Germinal center (tissue), 1 donor: ENCODE results near the gene ALG1.

Experiments used
- DNase-seq: peaks from one replicate; pipeline ENCODE4 v3.0.0; 2012; ENCODE audit warnings: mixed read lengths, low spot score

The ALG1 gene, protein sequence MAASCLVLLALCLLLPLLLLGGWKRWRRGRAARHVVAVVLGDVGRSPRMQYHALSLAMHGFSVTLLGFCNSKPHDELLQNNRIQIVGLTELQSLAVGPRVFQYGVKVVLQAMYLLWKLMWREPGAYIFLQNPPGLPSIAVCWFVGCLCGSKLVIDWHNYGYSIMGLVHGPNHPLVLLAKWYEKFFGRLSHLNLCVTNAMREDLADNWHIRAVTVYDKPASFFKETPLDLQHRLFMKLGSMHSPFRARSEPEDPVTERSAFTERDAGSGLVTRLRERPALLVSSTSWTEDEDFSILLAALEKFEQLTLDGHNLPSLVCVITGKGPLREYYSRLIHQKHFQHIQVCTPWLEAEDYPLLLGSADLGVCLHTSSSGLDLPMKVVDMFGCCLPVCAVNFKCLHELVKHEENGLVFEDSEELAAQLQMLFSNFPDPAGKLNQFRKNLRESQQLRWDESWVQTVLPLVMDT

DNA sequence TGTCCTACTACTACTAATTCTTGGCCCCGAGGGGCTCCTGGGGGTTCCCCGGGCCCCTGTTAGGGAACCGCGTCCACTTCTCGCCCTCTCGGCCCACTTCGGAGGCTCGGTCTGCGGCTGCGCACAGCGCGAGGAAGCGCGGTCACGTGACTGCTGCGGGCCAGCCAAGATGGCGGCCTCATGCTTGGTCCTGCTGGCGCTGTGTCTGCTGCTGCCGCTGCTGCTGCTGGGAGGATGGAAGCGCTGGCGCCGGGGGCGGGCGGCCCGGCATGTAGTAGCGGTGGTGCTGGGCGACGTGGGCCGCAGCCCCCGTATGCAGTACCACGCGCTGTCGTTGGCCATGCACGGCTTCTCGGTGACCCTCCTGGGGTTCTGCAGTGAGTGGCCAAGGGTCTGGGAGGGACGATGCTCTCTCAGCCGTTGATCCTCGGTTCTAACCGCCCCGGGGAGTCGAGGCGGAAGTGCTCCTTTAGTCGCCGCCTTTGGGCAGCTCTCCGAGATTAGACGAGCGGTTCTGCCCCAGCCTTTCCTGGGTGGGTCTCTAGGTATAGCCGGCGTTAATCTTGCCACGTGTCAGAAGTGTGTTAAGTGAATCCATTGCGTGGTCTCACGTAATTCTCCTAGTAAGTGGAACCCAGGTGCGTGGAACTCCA is at the start of gene ALG1:
Gene ALG1 (plus strand): TSS at position 163 of the 653 bp plus-strand sequence. CDS start 7 bp downstream, at position 170.
- DNase-seq = peak; percentile 93

DNA sequence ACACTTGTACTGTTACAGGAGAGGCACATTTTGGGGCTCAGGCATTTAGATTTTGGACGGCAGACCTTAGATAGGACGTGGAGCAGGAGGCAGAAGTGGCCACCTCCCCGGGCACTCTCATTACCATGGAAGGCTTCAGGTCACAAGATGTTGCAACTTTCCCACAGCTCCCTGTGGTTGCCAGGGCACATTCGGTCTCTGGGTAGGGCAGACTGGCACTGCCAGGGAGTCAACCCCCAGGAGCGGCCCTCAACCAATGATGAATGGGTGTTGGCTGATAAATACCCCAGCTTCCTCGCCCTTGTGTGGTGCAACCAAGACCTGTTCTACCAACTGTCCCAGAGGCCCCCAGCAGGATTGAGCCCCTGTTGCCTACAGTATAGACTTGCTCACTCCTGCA is 49.1 kb upstream of the ALG1 start:
- no peak for DNase-seq

DNA sequence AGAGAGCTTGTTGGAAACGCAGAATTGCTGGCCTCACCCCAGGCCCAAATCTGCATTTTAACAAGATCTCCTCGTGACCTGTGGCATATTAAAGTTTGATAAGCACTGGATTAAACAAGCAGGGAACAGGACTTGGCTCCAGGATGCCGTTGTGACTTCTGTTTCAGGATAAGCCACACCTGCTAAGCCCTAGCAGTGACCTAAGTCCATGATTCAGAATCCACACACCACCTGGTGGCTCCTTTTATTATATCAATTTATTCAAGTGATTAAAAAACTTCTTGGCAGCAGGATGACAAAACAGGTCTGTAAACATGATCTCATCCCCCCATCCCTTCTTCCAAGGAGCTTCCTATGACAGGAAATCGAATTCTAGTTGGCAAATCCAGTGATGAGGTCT is 47.0 kb upstream of the ALG1 start:
- DNase-seq = peak; percentile 41

DNA sequence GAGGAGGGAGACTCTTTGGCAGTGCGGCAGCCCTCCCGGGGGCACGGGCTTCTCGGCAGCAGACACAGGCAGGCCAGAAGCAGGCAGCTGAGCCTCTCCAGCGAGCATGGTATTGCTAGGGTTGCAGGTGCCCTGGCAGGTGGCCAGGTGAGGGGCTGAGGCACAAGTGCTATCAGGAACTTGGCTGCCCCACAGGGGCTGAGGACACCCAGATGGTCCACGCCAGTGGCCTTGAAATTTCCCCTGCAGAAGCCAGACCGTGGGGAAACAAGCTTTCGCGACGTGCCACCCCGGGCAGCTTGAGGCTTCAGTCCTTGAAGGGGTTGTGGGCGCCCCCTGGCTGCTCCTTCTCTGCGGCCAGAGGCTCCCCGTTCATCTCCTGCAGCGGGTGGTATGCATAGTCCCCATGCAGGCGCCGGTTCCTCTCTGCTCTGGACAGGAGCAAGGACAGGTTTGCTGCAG is 46.4 kb upstream of the ALG1 start:
- DNase-seq = no peak

DNA sequence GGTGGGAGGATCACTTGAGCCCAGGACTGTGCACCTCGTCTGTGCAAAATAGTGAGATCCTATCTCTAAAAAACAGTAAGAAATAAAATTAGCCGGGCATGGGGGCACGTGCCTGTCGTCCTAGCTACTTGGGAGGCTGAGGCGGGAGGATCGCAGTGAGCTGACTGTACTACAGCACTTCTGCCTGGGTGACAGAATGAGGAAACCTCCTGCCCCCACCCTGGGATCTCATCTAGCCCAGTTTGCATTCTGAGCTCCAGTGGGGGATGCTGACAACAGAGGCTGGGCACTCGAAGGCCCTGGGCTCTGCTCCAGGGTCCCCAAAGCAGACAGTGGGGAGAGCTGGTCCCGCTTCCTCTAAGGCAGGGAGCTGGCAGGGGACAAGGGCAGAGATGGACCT is 45.0 kb upstream of the ALG1 start:
- DNase-seq = no peak

DNA sequence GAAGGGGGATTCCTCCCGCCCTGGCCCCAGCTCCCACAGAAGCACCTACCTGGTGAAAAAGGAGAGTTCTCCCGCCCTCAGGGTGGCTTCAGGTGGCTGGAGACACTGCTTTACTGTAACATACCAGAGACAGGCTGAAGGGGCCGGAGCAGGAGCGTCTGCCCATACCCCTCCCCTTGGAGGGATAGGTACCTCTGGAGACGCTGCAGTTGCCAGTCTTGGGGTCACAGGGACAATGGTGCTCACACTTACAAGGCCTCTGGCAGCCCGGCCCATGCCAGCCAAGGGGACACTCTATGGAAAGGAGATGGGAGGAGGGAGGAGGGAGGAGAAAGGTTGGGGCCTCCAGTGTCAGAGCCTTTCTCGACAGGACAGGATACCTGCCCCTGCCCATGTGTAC is 44.6 kb upstream of the ALG1 start:
- DNase-seq = no peak

DNA sequence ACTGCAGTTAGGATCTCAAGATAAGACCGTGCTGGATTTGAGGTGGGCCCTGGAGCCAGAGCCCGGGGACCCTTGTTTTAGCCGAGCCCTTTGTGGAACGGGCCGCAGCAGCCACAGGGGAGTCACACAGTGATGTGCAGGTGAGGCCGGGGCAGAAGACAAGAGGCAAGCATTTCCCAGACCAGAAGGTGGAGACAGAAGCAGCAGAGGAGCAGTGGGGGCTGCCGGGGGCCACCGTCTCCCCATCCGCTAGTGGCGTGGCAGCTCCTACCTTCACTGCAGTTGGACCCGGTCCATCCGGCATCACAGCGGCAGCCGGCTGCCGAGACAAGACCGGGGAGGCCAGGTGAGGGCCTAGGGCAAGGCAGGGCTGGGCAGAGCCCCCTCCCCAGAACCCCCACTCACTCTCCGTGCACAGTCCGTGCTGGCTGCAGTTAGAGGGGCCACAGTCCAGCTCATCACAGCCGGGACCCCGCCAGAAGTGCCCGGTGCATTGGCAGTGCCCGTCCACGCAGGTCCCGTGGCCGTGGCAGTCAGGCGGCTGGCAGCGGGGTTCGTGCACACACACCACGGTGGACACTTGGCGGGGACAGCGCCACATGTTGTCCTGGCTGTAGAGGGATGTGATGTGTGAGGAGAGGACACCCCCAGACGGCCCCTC is 43.9 kb upstream of the ALG1 start:
- no peak for DNase-seq

DNA sequence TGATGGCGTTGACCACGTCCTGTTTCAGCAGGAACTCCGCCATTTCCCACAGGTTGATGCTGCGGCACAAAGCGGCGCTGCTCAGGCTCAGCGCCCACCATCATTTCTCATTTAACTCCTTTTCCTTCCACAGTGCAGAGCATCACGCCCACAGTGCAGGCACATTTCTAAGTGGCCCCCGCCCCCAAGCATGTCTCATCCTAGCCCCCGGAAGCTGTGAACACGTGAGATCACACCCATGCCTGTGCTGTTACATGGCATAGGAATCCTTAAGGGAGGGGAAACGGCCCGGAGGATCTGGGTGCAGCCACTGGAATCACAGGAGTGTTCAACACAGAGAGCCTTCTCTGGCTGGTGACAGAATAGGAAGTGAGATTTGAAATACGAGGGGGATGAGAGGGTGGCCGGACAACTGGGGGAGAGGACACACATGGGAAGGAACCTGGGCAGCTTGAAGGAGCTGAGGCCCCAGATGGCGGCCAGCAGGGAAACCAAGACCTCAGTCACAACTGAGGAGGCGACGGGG is 42.6 kb upstream of the ALG1 start:
- no peak for DNase-seq

DNA sequence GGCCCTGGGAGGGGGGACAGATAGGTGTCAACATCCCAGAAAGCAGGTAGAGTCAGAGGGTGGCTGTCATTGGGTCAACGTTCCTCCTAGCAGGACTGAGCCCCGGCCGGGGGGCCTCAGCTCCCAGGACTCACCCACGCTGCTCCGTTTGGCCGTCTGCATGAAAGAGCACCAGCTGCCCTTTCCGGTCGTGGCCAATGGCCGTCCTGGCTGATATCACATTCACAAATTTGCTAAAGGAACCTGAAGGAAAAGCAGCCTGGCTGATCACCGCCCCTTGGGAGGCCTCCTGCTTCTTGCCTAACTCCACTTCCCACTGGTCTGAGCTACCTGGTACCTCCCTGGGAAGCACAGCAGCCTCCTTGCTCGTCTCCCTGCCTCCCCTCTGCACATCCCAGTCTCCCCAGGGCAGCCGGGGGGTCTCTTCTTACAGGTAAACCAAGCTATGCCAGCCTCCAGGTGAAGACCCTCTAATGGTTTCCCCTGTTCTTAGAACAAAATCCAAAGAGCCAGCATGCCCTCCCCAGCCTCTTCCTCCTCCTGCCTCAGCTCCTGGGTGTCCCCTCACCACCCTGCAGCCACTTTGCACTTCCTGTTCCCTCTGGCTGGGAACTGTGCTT is 41.3 kb upstream of the ALG1 start:
- no peak for DNase-seq

DNA sequence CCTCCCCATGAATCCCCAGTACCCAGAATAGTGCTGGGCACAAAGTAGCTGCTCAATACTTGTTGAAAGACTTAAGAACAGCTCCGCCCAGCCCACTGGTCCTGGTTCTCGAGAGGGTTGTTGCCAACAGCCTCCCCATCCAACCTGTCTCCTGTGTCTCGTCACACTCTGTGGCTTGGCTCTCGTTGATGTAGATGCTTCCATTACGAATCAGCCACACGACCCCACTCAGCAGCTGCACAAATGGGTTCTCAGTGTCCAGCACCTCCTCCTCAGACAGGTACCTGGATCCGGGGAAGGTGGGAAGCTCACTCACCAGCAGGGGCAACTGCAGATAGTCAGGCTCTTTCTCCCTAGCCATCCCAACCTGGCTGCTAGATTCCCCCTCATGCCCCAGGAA is 40.0 kb upstream of the ALG1 start:
- DNase-seq = no peak

DNA sequence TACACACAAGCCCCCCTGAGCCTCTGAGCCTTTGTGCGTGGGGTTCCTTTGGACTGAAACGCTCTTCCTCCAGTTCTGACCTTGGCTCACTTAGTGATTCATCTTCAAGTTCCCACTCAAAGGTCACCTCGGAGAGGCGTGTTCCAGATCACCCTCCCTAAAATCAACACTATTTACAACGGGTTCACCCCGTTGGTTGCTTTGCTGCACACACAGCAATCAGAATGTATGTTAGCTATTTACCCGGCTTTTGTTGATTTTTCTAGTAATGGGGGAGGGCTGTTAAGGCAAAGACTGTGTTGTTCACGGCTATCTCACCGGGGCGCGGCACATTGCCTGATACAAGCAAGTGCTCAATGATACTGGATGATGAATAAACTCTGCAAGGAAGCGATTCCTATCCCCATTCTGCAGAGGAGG is 38.9 kb upstream of the ALG1 start:
- DNase-seq = no peak

DNA sequence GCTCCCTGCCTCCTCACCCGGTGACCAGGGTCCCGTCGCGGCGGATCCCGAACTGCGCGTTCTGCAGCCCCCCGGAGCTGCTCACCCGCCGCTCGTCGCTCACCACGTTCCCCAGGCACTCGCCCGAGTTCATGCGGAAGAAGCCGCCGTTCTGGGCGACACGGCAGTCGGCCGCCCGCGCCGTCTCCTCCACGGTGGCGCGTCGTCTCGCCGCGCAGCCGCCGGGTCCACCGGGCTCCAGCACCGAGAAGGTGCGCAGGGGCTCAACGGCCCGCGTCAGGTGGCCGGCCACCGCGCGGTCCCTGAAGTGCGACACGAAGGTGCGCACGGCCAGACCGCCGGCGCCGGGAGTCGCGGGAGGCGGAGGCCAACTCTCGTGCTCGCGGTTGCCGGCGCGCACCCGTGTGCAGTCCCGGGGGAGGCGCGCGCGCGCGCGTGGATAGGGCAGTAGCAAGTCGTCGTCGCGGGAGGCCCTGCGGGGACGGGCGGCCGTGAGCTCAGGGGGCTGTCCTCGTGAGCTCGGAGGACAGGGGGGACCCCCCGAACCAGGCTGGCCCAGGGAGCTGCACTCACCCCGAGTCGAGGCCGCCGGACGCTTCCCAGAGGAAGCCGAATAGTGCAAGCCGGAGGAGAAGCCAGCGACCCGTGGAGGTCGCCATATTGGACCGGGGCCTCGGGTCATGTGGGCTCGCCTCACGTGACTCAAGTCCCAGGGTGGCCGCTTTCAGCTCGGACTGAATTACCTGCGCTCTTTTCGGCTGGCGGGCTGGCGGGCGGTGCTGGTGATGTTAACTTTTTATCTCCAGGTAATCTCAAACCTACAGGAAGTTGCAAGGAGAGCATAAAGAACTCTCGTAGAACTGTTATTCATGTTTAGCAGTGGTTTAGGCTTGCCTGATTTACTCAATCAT is 38.1 kb upstream of the ALG1 start, which contains the start of gene NAGPA:
Gene NAGPA (minus strand): TSS at position 680 of the 911 bp plus-strand sequence. CDS start 21 bp downstream, at position 659.
- DNase-seq = peak; percentile 87

DNA sequence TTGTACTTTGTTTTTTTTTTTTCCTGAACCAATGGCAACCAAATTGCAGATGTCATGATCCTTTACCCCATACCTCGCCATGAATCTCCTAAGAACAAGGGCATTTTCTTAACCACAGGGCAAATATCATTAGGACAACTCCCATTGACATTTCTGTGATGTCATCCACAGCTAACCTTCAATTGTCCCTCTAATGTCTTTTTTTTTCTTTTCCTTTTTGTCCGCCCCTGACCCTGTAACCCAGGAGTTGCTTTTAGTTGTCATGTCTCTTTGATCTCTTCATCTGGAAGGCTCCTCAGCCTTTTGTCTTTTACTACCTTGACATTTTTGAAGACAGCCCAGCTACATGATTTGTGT is 37.5 kb upstream of the ALG1 start:
- no peak for DNase-seq

DNA sequence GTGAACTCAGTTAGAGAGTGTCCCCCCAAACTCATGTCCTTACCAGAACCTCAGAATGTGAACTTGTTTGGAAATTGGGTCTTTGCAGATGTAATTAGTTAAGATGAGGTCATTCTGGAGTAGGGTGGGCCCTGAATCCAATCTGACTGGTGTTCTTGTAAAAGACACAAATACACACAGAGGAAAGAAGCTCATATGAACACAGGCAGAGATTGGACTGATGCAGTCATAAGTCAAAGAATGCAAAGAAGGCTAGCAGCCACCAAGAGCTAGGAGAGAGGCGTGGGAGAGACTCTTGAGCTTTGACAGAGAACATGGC is 35.8 kb upstream of the ALG1 start:
- no peak for DNase-seq

DNA sequence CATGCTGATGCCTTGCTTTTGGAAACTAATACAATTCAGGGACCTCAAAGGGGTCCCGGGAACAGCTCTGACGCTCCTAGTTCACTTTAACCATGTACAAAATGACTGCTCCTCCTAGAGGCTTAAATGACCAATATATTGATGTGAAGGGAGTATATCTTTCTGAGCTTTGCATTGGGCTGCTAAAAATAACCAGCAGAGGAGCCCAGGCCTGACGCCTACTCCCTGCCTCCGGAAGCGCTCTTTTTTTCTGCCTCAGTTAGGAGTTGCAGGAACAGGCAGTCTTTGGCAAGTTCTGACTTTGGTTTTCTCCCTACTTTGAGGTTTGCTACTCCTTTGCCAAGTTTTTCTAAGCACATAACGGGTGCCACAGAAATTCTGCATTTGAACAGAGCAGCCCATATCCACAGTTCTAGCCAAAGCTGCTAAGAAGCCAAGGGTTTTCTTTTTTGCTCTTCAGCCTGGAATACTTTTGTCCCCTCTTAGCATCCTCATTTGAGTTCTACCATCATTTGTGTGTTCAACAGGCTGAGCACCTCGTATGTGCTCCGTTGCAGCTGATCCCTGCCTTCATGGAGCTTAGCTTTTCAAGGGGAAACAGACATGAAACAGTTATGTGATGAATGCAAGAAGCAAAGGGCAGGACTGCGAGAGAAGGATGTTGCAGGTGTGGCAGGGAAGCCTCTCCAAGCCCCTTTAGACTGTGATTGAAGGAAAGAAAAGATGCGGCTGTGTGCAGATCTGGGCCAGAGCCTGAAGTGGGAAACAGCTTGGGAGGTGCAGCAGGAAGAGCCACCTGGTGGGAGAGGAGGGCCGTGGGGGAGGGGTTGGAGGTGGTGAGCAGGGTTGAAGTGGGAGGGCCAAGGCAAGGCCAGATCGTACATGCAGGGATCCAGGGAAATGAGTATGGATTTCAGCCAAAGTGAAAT is 35.2 kb upstream of the ALG1 start:
- no peak for DNase-seq

DNA sequence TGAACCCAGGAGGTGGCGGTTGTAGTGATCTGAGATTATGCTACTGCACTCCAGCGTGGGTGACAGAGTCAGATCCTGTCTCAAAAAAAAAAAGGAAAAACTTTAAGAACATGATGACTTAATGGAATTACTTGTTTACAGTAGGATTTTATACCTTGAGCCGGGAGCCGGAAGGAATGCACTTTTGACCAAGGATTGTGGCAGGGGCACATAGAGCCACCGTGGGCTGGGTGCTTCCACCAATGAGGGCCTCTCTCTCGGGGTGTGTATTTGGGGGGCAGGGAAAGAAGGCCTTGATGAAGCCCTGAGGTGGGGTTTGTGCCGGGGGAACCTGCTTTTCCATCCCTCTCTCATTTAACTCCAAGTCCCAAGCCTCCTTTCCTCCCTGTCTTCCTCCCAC is 31.2 kb upstream of the ALG1 start:
- no peak for DNase-seq

DNA sequence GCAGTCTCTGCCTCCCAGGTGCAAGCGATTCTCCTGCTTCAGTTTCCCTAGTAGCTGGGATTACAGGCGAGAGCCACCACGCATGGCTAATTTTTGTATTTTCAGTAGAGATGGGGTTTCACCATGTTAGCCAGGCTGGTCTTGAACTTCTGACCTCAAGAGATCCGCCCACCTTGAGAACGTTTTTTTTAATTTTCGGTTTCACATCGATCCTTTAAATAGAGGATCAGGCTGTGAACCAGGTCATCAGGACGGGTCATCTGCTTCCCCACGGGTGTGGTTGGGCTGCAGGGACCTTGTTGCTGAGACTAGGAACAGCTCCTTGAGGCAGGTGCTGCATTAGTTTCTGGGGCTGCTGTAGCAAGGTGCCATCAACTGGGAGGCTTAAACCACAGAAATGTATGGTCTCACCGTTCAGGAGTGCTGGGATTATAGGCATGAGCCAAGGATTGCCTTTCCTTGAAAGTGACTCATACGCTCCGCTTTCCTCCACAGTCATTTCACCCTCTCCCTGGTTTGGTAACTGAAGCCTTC is 30.0 kb upstream of the ALG1 start:
- no peak for DNase-seq

DNA sequence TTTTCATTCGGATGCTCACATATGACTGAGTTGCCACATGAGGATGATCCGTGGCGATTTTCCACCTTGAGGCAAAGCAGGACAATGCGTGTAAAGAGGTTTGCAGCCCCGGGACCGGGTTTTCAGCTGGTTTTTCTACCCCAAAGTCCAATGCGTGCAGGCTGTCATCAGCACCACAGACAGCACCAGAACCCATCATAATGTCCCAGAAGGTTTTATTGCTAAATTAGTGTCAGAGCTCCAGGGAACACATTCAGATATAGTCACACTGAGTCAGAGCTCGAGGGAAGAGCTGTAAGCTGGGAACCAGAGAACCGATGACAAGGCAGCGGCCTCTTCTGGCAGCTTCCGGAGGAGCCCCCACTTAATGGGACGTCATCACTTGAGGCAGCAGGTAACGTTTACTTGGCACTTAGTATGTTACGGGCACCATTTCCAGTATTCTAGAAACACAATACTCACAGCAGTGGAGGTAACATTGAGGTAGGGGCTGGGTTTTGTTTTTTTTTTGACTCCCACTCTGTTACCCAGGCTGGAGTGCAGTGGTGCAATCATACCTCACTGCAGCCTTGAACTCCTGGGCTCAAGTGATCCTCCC is 29.0 kb upstream of the ALG1 start:
- no peak for DNase-seq

DNA sequence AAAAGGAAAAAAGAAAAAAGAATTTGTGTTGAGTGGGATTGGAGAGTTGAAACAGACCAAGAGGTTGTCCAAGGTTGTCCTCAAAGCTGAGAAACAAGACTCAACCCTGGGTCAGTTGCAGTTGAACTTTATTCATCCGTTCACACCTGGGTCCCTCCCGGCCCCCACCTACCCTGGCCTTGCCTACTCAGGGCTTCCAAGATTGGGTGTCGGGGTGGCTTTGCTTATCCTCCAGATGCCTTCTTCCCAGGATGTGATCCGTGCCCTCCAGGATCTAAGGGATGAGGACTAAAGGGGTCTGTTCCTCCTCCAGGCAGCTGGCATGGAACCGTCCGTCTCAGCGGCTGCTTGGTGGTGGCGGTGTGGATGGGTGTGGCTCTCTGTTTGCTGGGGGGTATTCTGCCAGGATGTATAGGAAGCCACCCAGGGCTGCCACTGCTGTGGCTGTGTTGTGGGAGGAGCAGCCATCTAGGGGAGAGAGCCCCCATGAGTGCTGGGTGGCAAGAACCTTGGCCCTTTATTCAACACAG is 27.6 kb upstream of the ALG1 start:
- DNase-seq = no peak
